Pulmonary artery endothelial cell (primary cell): ENCODE measurements around the gene SH3D21. TPM values are rescaled to one million over a fixed set of nuclear protein-coding genes. Genes with fewer than 3 reads are reported as not detected.
A peak's percentile ranks its signal among the peaks of the same experiment; 100 is the strongest.

Experiments
- DNase-seq: peaks from one replicate; pipeline ENCODE4 v3.0.0-alpha.2; 2011; ENCODE audit warnings: low read depth, low spot score
- total RNA-seq: library from RNA; depleted of rRNA; stranded (reverse); fragments of >200 nt; gene quantifications from 2 replicates; pipeline ENCODE4 v1.2.3, GENCODE V29; 2014

Gene SH3D21
- total RNA-seq, 1 donor from 2014 or later = 1.1 TPM

GRCh38 chr1:36328713-36329112 lies 22.5 kb downstream of the SH3D21 start:
- DNase-seq = peak; percentile 39

- no peak for DNase-seq
Measured at GRCh38 chr1:36329817-36330216, 23.6 kb downstream of the SH3D21 start.

- DNase-seq = no peak
Measured at GRCh38 chr1:36330940-36331339, 24.8 kb downstream of the SH3D21 start.

- no peak for DNase-seq
Measured at GRCh38 chr1:36337830-36338229, 31.7 kb downstream of the SH3D21 start.

- no peak for DNase-seq
Measured at GRCh38 chr1:36339215-36339614, 33.0 kb downstream of the SH3D21 start.

- no peak for DNase-seq
Measured at GRCh38 chr1:36339615-36340014, 33.4 kb downstream of the SH3D21 start.

GRCh38 chr1:36341626-36342320 lies 35.6 kb downstream of the SH3D21 start:
- DNase-seq = no peak

- DNase-seq = peak; percentile 71
Measured at GRCh38 chr1:36342426-36343185, 36.4 kb downstream of the SH3D21 start.

GRCh38 chr1:36343651-36344394 lies 37.7 kb downstream of the SH3D21 start:
- no peak for DNase-seq

- DNase-seq = no peak
Measured at GRCh38 chr1:36344395-36344680, 38.2 kb downstream of the SH3D21 start.

GRCh38 chr1:36345353-36345752 lies 39.2 kb downstream of the SH3D21 start:
- no peak for DNase-seq

- no peak for DNase-seq
Measured at GRCh38 chr1:36346741-36347370, 40.7 kb downstream of the SH3D21 start.

GRCh38 chr1:36349241-36349671 lies 43.1 kb downstream of the SH3D21 start:
- no peak for DNase-seq

- DNase-seq = no peak
Measured at GRCh38 chr1:36349839-36350238, 43.7 kb downstream of the SH3D21 start.

- DNase-seq = peak; percentile 37
Measured at GRCh38 chr1:36350659-36351226, 44.6 kb downstream of the SH3D21 start.

- peak; percentile 36 for DNase-seq
Measured at GRCh38 chr1:36351227-36351977, 45.2 kb downstream of the SH3D21 start.

- DNase-seq = peak; percentile 57
Measured at GRCh38 chr1:36352125-36352909, 46.1 kb downstream of the SH3D21 start.

- DNase-seq = no peak
Measured at GRCh38 chr1:36352910-36353878, 47.0 kb downstream of the SH3D21 start.

GRCh38 chr1:36354486-36354885 lies 48.3 kb downstream of the SH3D21 start:
- no peak for DNase-seq
